ENCODE data around the gene SAMD4A.

GRCh38 chr14:54649056-54649455 is 82.1 kb downstream of the SAMD4A start:
- no peak for TF ChIP-seq CTCF (conservative IDR thresholded peaks at IDR 0.05 in 1 of 2, IDR thresholded peaks at IDR 0.05 in 1 of 2; ENCODE audit: low read depth in 1 of 2, low read length in 2 of 2)
- TF ChIP-seq EZH2 (IDR thresholded peaks at IDR 0.05; ENCODE audit: low read length, missing control alignments), result no peak

All from fibroblast of lung (primary cell).